ENCODE measurements around the gene ZC3H12C.

Gene ZC3H12C

GRCh38 chr11:110098645-110099044 is 5.5 kb downstream of the ZC3H12C start:
- DNase-seq (ENCODE audit: low read depth) = no peak
- no peak overlapping the region for H3K4me3 ChIP-seq (ENCODE audit: low read depth, low read length)
- TF ChIP-seq CTCF (IDR thresholded peaks at IDR 0.05; ENCODE audit: insufficient read depth, low read depth, low read length, missing control alignments) = peak; percentile 8

- DNase-seq (ENCODE audit: low read depth) = no peak
- no peak overlapping the region for H3K4me3 ChIP-seq (ENCODE audit: low read depth, low read length)
- no peak for TF ChIP-seq CTCF (IDR thresholded peaks at IDR 0.05; ENCODE audit: insufficient read depth, low read depth, low read length, missing control alignments)
Measured at GRCh38 chr11:110100476-110101240, 7.5 kb downstream of the ZC3H12C start.

- H3K4me3 ChIP-seq (ENCODE audit: low read depth, low read length) = no peak overlapping the region
- TF ChIP-seq CTCF (IDR thresholded peaks at IDR 0.05; ENCODE audit: insufficient read depth, low read depth, low read length, missing control alignments) = no peak
- no peak for DNase-seq (ENCODE audit: low read depth)
Measured at GRCh38 chr11:110106713-110107274, 13.6 kb downstream of the ZC3H12C start.

GRCh38 chr11:110110854-110111253 is 17.7 kb downstream of the ZC3H12C start:
- DNase-seq (ENCODE audit: low read depth) = no peak
- no peak overlapping the region for H3K4me3 ChIP-seq (ENCODE audit: low read depth, low read length)
- TF ChIP-seq CTCF (IDR thresholded peaks at IDR 0.05; ENCODE audit: insufficient read depth, low read depth, low read length, missing control alignments) = no peak

GRCh38 chr11:110112457-110112856 is 19.3 kb downstream of the ZC3H12C start:
- H3K4me3 ChIP-seq (ENCODE audit: low read depth, low read length) = no peak overlapping the region
- TF ChIP-seq CTCF (IDR thresholded peaks at IDR 0.05; ENCODE audit: insufficient read depth, low read depth, low read length, missing control alignments) = no peak
- no peak for DNase-seq (ENCODE audit: low read depth)

GRCh38 chr11:110113505-110113904 is 20.3 kb downstream of the ZC3H12C start:
- H3K4me3 ChIP-seq (ENCODE audit: low read depth, low read length) = no peak overlapping the region
- TF ChIP-seq CTCF (IDR thresholded peaks at IDR 0.05; ENCODE audit: insufficient read depth, low read depth, low read length, missing control alignments) = no peak
- DNase-seq (ENCODE audit: low read depth) = no peak

Data from GM12865 (cell line).